HFF-Myc (cell line): Measurements from ENCODE around the gene DPP3.

ENCODE experiments used
- DNase-seq: peaks from one replicate; pipeline ENCODE4 v3.0.0-alpha.2; 2011; ENCODE audit warnings: low read depth; ENCODE audit errors: extremely low read depth
- H3K4me3 ChIP-seq: replicated peaks from 2 replicates; pipeline ENCODE4 v1.5.1; 2011; ENCODE audit warnings: low read depth, mild to moderate bottlenecking, control low read depth, low read length
- CTCF ChIP-seq: IDR thresholded peaks from 2 replicates; pipeline ENCODE4 v1.5.1; 2012; ENCODE audit warnings: mild to moderate bottlenecking, low read depth, low read length, control low read depth; ENCODE audit errors: missing control alignments

Gene DPP3

GRCh38 chr11:66443602-66444001 is 36.6 kb upstream of the DPP3 start:
- TF ChIP-seq CTCF = no peak
- DNase-seq = peak; percentile 70

GRCh38 chr11:66447012-66447411 is 33.2 kb upstream of the DPP3 start:
- H3K4me3 ChIP-seq = no peak overlapping the region
- TF ChIP-seq CTCF = no peak
- no peak for DNase-seq

More at GRCh38 chr11:66443602-66444001, 36.6 kb upstream of the DPP3 start:
- H3K4me3 ChIP-seq = no peak overlapping the region

- no peak for DNase-seq
- TF ChIP-seq CTCF = no peak
These were observed 31.7 kb upstream of the DPP3 start for GRCh38 chr11:66448523-66448922.

GRCh38 chr11:66450560-66450959 is 29.7 kb upstream of the DPP3 start:
- DNase-seq = no peak
- TF ChIP-seq CTCF = no peak
- H3K4me3 ChIP-seq = no peak overlapping the region

More at GRCh38 chr11:66448523-66448922, 31.7 kb upstream of the DPP3 start:
- H3K4me3 ChIP-seq = no peak overlapping the region

GRCh38 chr11:66451663-66452062 is 28.6 kb upstream of the DPP3 start:
- TF ChIP-seq CTCF = no peak
- DNase-seq = no peak

GRCh38 chr11:66454247-66454646 is 26.0 kb upstream of the DPP3 start:
- TF ChIP-seq CTCF = no peak
- H3K4me3 ChIP-seq = no peak overlapping the region
- no peak for DNase-seq

More at GRCh38 chr11:66451663-66452062, 28.6 kb upstream of the DPP3 start:
- no peak overlapping the region for H3K4me3 ChIP-seq

- DNase-seq = no peak
- TF ChIP-seq CTCF = no peak
- no peak overlapping the region for H3K4me3 ChIP-seq
These were observed 25.4 kb upstream of the DPP3 start for GRCh38 chr11:66454828-66455227.
